Fibroblast of lung (primary cell): ENCODE measurements around the gene CES5A.

Experiments used
- CTCF ChIP-seq, 2 donors: IDR thresholded peaks in 1 of 2; conservative IDR thresholded peaks in 1 of 2; 1 replicate in 1 of 2; 2 replicates in 1 of 2; pipeline ENCODE4 v1.5.1; 2011 to 2012; ENCODE audit warnings: low read length in 2 of 2, control low read depth in 1 of 2, inconsistent platforms in 1 of 2, low read depth in 1 of 2, mild to moderate bottlenecking in 1 of 2
- EZH2 ChIP-seq: IDR thresholded peaks from 2 replicates; pipeline ENCODE4 v1.5.1; 2012; ENCODE audit warnings: low read length, control low read depth, mild to moderate bottlenecking; ENCODE audit errors: missing control alignments

- TF ChIP-seq CTCF (conservative IDR thresholded peaks at IDR 0.05 in 1 of 2, IDR thresholded peaks at IDR 0.05 in 1 of 2; ENCODE audit: low read depth in 1 of 2, low read length in 2 of 2) (no peak), EZH2 (no peak)
Measured at GRCh38 chr16:55905651-55906050, 30.5 kb upstream of the CES5A start.
